BLaER1 treated with 17β-estradiol and CSF1 and Interleukin-3, amounts not matched to agents 10 nM and 100 nM (cell line): Measurements from ENCODE around the gene TNIK.

Experiments
- H3K27ac ChIP-seq, 11 experiments: shearing (Covaris generic); formaldehyde crosslinking; 2 replicates each; pipeline ENCODE4 v1.8.1; 2022
- H3K27me3 ChIP-seq, 11 experiments: shearing (Covaris generic); formaldehyde crosslinking; 2 replicates each; pipeline ENCODE4 v1.8.1; 2022
- H3K36me3 ChIP-seq, 11 experiments: shearing (Covaris generic); formaldehyde crosslinking; 2 replicates each; pipeline ENCODE4 v1.8.1; 2022
- H3K4me1 ChIP-seq, 10 experiments: shearing (Covaris generic); formaldehyde crosslinking; 2 replicates each; pipeline ENCODE4 v1.8.1; 2022
- H3K4me2 ChIP-seq, 11 experiments: shearing (Covaris generic); formaldehyde crosslinking; 2 replicates each; pipeline ENCODE4 v1.8.1; 2022
- H3K4me3 ChIP-seq, 10 experiments: shearing (Covaris generic); formaldehyde crosslinking; 2 replicates each; pipeline ENCODE4 v1.8.1; 2022
- H3K9ac ChIP-seq, 11 experiments: shearing (Covaris generic); formaldehyde crosslinking; 2 replicates each; pipeline ENCODE4 v1.8.1; 2022
- H3K9me3 ChIP-seq, 11 experiments: shearing (Covaris generic); formaldehyde crosslinking; replicated peaks in 1 of 11; 2 replicates each; pipeline ENCODE4 v1.8.1; 2022
- H4K20me1 ChIP-seq, 11 experiments: shearing (Covaris generic); formaldehyde crosslinking; 2 replicates each; pipeline ENCODE4 v1.8.1; 2022
- Cebpa-rat ChIP-seq, 11 experiments: shearing (Covaris generic); IDR thresholded peaks; 2 replicates each; pipeline ENCODE4 v1.8.1; 2022

The TNIK gene

DNA sequence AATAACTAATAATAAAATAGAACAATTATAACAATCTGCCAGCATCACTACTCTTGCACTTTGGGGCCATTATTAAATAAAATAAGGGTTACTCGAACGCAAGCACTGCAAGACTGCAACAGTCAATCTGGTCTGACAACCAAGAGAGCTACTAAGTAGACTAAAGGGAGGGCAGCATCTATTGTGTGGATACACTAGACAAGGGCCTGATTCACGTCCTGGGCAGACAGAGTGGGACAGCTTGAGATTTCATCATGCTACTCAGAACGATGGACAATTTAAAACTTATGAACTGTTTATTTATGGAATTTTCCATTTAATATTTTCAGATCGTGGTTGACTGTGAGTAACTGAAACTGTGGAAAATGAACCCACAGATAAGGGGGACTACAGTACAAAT is 39.5 kb downstream of the TNIK start:
- no peak for TF ChIP-seq Cebpa-rat (IDR thresholded peaks at IDR 0.05)
- no peak overlapping the region for H3K4me3 ChIP-seq
- H3K4me1 ChIP-seq, result no peaks in the 10 kb centered on the region
- H3K9me3 ChIP-seq, result peaks cover 0 to 4% (median 0%) of the 10 kb centered on the region in 11 experiments; a peak in 1 of 22 replicates
- H4K20me1 ChIP-seq, result no peaks in the 10 kb centered on the region
- H3K27ac ChIP-seq, result no peak overlapping the region
- H3K9ac ChIP-seq, result no peak overlapping the region
- no peaks in the 10 kb centered on the region for H3K27me3 ChIP-seq
- H3K4me2 ChIP-seq, result no peak overlapping the region
- no peaks in the 10 kb centered on the region for H3K36me3 ChIP-seq

DNA sequence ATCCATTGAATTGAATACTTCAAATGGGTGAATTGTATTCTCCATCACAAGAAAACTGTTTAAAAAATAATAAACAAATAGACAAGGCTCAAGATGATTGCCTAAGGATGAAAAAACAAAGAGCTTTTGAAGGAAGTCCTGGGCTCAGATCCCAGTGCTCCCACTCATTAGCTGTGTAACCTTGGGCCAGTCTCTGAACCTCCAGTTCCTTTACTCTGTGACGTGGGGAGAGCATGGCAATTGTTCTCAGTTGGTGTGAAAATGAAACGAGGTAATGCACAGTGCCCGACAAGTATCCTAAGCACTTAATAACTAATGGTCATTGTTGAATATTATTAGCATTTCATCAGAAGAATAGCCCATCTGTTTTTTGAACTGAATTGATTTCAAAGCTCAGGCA is 40.7 kb downstream of the TNIK start:
- TF ChIP-seq Cebpa-rat (IDR thresholded peaks at IDR 0.05), result no peak

DNA sequence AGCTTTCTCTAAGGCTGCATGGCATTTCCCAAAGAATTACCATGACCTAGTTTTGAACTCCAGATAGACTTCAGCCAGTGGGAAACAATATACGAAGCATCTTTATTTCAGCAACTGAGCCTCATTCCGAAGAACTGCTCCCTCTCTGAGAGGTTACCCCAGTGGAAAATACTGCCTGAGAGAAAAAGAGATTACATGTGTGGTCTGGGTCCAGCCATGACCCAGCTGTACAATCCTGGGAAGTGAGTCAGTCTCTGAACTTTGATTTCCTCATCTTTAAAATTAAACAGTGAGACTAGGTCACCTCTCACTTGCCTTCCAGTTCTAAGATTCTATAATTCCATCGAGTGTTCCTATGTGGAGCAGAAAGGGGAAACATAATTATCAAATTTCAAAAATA is 42.4 kb downstream of the TNIK start:
- H3K4me2 ChIP-seq, result no peak overlapping the region
- H3K27ac ChIP-seq, result no peak overlapping the region
- H3K9me3 ChIP-seq, result peaks cover 0 to 3% (median 0%) of the 10 kb centered on the region in 11 experiments; a peak in 1 of 22 replicates
- H3K27me3 ChIP-seq, result no peaks in the 10 kb centered on the region
- H3K36me3 ChIP-seq, result no peaks in the 10 kb centered on the region
- no peaks in the 10 kb centered on the region for H4K20me1 ChIP-seq
- no peak for TF ChIP-seq Cebpa-rat (IDR thresholded peaks at IDR 0.05)
- H3K9ac ChIP-seq, result no peak overlapping the region
- H3K4me3 ChIP-seq, result no peak overlapping the region
- no peaks in the 10 kb centered on the region for H3K4me1 ChIP-seq

More for the DNA sequence above, 40.7 kb downstream of the TNIK start:
- Histone ChIP-seq H3K4me3 (no peak overlapping the region), H3K4me2 (no peak overlapping the region), H3K4me1 (no peaks in the 10 kb centered on the region), H3K27ac (no peak overlapping the region), H3K27me3 (no peaks in the 10 kb centered on the region), H4K20me1 (no peaks in the 10 kb centered on the region), H3K9me3 (peaks cover 0 to 4% (median 0%) of the 10 kb centered on the region in 11 experiments; a peak in 1 of 22 replicates), H3K36me3 (no peaks in the 10 kb centered on the region), H3K9ac (no peak overlapping the region)

DNA sequence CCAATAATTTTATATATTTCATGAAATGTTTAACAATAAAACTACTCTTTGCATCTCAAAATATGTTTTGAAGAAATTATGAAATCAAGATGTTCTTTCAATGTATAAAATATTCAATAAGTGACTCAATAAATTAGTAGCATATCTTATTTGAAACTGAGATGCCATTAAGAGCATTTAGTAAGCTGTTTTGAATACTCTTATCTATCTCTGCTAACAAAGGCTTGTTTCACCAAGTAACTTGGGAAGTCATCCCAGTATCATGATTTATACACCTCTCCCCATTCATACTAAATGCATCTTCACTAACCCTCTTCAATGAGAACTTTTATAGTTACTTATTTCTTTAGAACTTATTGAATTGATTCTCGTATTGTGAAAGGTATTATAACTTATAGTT is 43.1 kb downstream of the TNIK start:
- Histone ChIP-seq H3K9me3 (no peaks in the 10 kb centered on the region), H3K9ac (no peak overlapping the region), H4K20me1 (no peaks in the 10 kb centered on the region), H3K4me3 (no peak overlapping the region), H3K27ac (no peak overlapping the region), H3K4me2 (no peak overlapping the region), H3K27me3 (no peaks in the 10 kb centered on the region), H3K36me3 (no peaks in the 10 kb centered on the region), H3K4me1 (no peaks in the 10 kb centered on the region)
- no peak for TF ChIP-seq Cebpa-rat (IDR thresholded peaks at IDR 0.05)

DNA sequence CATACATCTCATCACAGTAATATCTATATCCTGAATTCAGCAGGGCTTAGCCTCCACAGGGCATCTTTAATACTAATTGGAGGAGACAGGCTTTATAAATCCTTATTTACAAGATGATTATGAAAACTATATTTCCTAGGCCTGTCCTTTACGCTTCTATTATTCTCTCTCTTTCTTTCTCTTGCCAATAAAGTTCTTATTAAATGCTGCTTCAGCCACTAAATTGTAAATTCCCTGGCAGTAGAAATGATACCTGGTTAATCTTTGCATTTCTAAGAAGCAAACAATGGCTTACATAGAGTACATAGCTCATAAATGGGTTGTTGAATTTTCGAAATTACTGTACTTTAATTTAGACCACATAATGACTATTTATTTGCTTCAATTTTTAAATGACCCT is 43.5 kb downstream of the TNIK start:
- TF ChIP-seq Cebpa-rat (IDR thresholded peaks at IDR 0.05), result no peak

DNA sequence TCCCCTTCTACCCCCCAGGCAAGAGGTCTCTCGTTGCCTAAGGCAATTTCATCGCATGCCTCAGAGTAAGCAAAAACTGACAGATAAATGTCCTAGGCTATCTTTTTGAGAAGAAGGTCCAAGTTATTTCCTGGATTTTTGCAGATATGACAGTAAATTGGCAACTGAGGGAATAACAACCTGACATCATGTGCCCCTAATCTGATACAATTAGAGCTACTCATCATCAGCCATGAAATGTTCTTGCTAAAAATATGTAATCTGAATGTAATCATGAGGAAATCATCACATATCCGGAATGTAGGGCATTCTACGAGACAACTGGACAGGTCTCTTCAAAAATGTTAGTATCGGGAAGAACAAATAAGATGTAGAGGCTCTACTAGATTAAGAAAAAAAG is 44.1 kb downstream of the TNIK start:
- Histone ChIP-seq H3K4me2 (no peak overlapping the region), H3K4me1 (no peaks in the 10 kb centered on the region), H3K4me3 (no peak overlapping the region), H4K20me1 (no peaks in the 10 kb centered on the region), H3K9ac (no peak overlapping the region), H3K36me3 (no peaks in the 10 kb centered on the region), H3K27ac (no peak overlapping the region), H3K27me3 (no peaks in the 10 kb centered on the region), H3K9me3 (no peaks in the 10 kb centered on the region)
- TF ChIP-seq Cebpa-rat (IDR thresholded peaks at IDR 0.05), result no peak

More for the DNA sequence above, 43.5 kb downstream of the TNIK start:
- no peaks in the 10 kb centered on the region for H3K36me3 ChIP-seq
- no peak overlapping the region for H3K9ac ChIP-seq
- H3K4me1 ChIP-seq, result no peaks in the 10 kb centered on the region
- no peak overlapping the region for H3K4me3 ChIP-seq
- no peak overlapping the region for H3K4me2 ChIP-seq
- no peaks in the 10 kb centered on the region for H3K27me3 ChIP-seq
- no peaks in the 10 kb centered on the region for H3K9me3 ChIP-seq
- no peaks in the 10 kb centered on the region for H4K20me1 ChIP-seq
- H3K27ac ChIP-seq, result no peak overlapping the region

DNA sequence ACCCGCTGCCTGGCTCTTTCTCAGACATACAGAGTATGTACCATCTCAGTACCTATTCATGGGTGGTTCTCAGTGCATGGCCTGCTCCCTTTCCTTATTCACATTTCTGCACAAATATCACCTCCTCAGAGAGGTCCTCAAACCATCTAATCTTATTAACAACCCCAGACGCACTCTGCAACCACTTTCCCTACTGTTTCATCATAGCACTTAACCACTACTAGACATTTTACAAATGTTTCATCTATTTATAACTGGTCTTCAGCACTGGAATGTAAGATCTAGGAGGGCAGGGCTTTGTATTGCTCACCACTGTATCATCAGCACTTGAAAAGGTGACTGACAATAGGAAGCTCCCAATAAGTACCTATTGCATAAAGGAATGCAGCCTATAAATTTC is 45.1 kb downstream of the TNIK start:
- Histone ChIP-seq H4K20me1 (no peaks in the 10 kb centered on the region), H3K4me2 (no peak overlapping the region), H3K4me3 (no peak overlapping the region), H3K9ac (no peak overlapping the region), H3K27me3 (no peaks in the 10 kb centered on the region), H3K4me1 (no peaks in the 10 kb centered on the region), H3K27ac (no peak overlapping the region), H3K36me3 (no peaks in the 10 kb centered on the region), H3K9me3 (no peaks in the 10 kb centered on the region)
- no peak for TF ChIP-seq Cebpa-rat (IDR thresholded peaks at IDR 0.05)

DNA sequence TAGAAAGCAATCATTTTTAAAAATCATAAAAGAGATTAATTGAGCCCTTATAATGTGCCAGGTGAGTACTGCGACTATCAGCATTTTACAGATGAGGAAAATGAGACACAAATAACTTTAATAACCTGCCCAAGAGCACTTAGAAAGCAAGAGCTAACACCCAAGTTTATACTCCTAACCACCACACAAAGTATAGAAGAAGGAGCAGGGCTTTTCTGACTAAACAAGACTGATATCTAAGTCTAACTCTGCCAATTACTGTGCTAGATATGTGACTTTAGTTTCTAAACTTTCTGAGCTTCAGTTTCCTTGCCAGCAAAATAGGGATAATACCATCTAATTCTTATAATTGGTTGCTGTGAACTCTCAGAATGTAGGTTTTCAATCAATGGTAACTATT is 47.7 kb downstream of the TNIK start:
- Histone ChIP-seq H4K20me1 (no peaks in the 10 kb centered on the region), H3K27me3 (no peaks in the 10 kb centered on the region), H3K4me1 (no peaks in the 10 kb centered on the region), H3K4me2 (no peak overlapping the region), H3K9me3 (no peaks in the 10 kb centered on the region), H3K36me3 (no peaks in the 10 kb centered on the region), H3K27ac (no peak overlapping the region), H3K4me3 (no peak overlapping the region), H3K9ac (no peak overlapping the region)
- TF ChIP-seq Cebpa-rat (IDR thresholded peaks at IDR 0.05), result no peak

DNA sequence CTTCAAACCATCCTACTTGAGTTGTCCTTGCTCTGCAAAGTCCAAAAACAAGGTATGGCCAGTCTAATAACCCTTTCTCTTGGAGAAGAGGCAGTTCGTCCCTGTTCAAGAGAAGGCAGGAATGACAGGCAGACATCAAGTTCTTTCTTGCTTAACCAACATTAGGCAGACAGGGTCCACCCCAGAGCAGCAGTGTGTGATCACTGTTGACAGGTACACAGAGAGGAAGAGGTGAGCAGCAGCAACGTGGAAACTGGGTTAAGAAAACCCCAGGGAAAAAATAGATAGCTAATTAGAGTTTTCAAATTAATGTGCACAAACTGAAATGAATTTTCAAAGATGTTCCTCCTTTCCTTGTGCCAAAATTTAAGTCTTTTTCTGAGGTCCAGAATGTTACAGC is 48.2 kb downstream of the TNIK start:
- no peak for TF ChIP-seq Cebpa-rat (IDR thresholded peaks at IDR 0.05)
- Histone ChIP-seq H3K27me3 (no peaks in the 10 kb centered on the region), H3K4me1 (no peaks in the 10 kb centered on the region), H3K27ac (no peak overlapping the region), H3K4me2 (no peak overlapping the region), H3K9ac (no peak overlapping the region), H3K9me3 (no peaks in the 10 kb centered on the region), H3K36me3 (no peaks in the 10 kb centered on the region), H4K20me1 (no peaks in the 10 kb centered on the region), H3K4me3 (no peak overlapping the region)

DNA sequence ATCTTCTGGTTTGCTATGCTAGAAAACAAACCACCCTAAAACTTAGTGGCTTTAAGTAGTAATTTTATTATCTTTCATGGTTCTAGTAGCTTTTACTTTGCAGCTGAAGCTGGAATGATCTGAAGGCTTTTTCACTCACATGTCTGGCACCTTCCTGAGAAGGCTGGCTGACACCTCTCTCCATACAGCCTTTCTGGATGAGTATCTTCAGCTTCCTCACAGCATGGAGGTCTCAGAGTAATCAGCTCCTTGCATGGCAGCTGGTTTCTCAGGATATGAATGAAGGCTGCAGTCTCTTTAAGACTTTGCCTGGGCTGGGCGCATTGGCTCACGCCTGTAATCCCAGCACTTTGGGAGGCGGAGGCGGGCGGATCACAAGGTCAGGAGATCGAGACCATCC is 50.0 kb downstream of the TNIK start:
- Histone ChIP-seq H4K20me1 (no peaks in the 10 kb centered on the region), H3K36me3 (no peaks in the 10 kb centered on the region), H3K27me3 (no peaks in the 10 kb centered on the region), H3K4me1 (no peaks in the 10 kb centered on the region), H3K4me2 (no peak overlapping the region), H3K9me3 (no peaks in the 10 kb centered on the region), H3K27ac (no peak overlapping the region), H3K4me3 (no peak overlapping the region), H3K9ac (no peak overlapping the region)
- TF ChIP-seq Cebpa-rat (IDR thresholded peaks at IDR 0.05), result no peak

DNA sequence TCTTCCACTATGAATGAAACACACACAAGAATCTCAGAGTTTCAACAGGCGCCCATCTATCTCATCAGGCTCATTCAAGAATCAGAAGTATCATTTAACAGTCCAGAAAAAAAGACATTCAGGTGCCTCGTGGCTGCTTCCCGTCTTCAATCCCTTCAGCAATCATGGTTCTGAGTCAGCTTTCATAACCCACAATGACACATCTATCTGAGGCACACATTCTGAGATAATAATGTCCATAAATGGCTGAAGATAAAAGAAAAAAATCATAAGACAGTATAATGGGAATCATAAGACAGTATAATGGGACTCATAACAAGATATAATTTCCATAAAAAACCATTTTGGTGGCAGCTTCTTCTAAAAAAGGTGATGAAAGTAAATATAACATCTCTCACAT is 52.4 kb downstream of the TNIK start:
- Histone ChIP-seq H4K20me1 (no peaks in the 10 kb centered on the region), H3K4me1 (no peaks in the 10 kb centered on the region), H3K27ac (no peak overlapping the region), H3K9me3 (no peaks in the 10 kb centered on the region), H3K36me3 (no peaks in the 10 kb centered on the region), H3K9ac (no peak overlapping the region), H3K4me2 (no peak overlapping the region), H3K27me3 (no peaks in the 10 kb centered on the region), H3K4me3 (no peak overlapping the region)
- TF ChIP-seq Cebpa-rat (IDR thresholded peaks at IDR 0.05), result no peak
